ENCODE data around the gene TRERF1. TPM values are rescaled to one million over a fixed set of nuclear protein-coding genes. Genes with fewer than 3 reads are reported as not detected.

The TRERF1 gene
- total RNA-seq, 1 experiment from 2014 or later, result 13.9 TPM

- DNase-seq, result no peak
- Histone ChIP-seq H2AFZ (ENCODE audit: low read length) (no peak overlapping the region), H3K4me3 (ENCODE audit: low read length) (no peak overlapping the region), H3K9me2 (replicated peaks; ENCODE audit: low read length) (no peaks in the 10 kb centered on the region), H3K4me2 (ENCODE audit: low read length) (peak overlapping the region; percentile 63), H4K20me1 (ENCODE audit: low read length) (no peaks in the 10 kb centered on the region), H3K9ac (ENCODE audit: low read length) (no peak overlapping the region), H3F3A (ENCODE audit: low read length, unreplicated experiment) (no peaks in the 10 kb centered on the region), H3K79me2 (ENCODE audit: low read length) (peaks cover 83% of the 10 kb centered on the region), H3K9me3 (ENCODE audit: low read length) (no peaks in the 10 kb centered on the region), H3K4me1 (ENCODE audit: insufficient read depth, low read length) (peaks cover 55% of the 10 kb centered on the region), H3K27me3 (ENCODE audit: low read length) (no peaks in the 10 kb centered on the region), H3K27ac (ENCODE audit: low read length) (no peak overlapping the region), H3K36me3 (ENCODE audit: low read depth, low read length) (no peaks in the 10 kb centered on the region)
- BruUV-seq (replicated peaks), result no TSS peak
- TF ChIP-seq EZH2 (IDR thresholded peaks at IDR 0.05; ENCODE audit: low read length, unreplicated experiment), result no peak
- TF ChIP-seq, protein P1, sequence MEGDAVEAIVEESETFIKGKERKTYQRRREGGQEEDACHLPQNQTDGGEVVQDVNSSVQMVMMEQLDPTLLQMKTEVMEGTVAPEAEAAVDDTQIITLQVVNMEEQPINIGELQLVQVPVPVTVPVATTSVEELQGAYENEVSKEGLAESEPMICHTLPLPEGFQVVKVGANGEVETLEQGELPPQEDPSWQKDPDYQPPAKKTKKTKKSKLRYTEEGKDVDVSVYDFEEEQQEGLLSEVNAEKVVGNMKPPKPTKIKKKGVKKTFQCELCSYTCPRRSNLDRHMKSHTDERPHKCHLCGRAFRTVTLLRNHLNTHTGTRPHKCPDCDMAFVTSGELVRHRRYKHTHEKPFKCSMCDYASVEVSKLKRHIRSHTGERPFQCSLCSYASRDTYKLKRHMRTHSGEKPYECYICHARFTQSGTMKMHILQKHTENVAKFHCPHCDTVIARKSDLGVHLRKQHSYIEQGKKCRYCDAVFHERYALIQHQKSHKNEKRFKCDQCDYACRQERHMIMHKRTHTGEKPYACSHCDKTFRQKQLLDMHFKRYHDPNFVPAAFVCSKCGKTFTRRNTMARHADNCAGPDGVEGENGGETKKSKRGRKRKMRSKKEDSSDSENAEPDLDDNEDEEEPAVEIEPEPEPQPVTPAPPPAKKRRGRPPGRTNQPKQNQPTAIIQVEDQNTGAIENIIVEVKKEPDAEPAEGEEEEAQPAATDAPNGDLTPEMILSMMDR (conservative IDR thresholded peaks at IDR 0.05; ENCODE audit: low read depth, low read length), result no peak
- TF ChIP-seq EZH2phosphoT487 (IDR thresholded peaks at IDR 0.05; ENCODE audit: borderline replicate concordance, low read length), result no peak
- intact Hi-C loops (cut with micrococcal nuclease), result loop anchor here (5.0 kb wide), 1 partner anchor 49 kb away; the partner anchor contains the start of gene TRERF1
- no peak for ATAC-seq
- ChIA-PET CTCF (interaction anchor here (0.9 kb wide), 1 partner anchor 144 kb away, joined by 3 read pairs; no protein-coding TSS in a partner anchor), POLR2A (ENCODE audit: unreplicated experiment) (interaction anchor here (0.5 kb wide), 1 partner anchor 113 kb away, joined by 19 read pairs; no protein-coding TSS in a partner anchor)
Measured at GRCh38 chr6:42403421-42403820, 48.3 kb downstream of the TRERF1 start.

- Histone ChIP-seq H3K9me3 (ENCODE audit: low read length) (no peaks in the 10 kb centered on the region), H3K9ac (ENCODE audit: low read length) (no peak overlapping the region), H4K20me1 (ENCODE audit: low read length) (no peaks in the 10 kb centered on the region), H3K27me3 (ENCODE audit: low read length) (no peaks in the 10 kb centered on the region), H3K79me2 (ENCODE audit: low read length) (peaks cover 91% of the 10 kb centered on the region), H3K4me2 (ENCODE audit: low read length) (peak overlapping the region; percentile 6; the same call in 1 of the 2 replicates), H3K36me3 (ENCODE audit: low read depth, low read length) (no peaks in the 10 kb centered on the region), H3F3A (ENCODE audit: low read length, unreplicated experiment) (no peaks in the 10 kb centered on the region), H3K9me2 (replicated peaks; ENCODE audit: low read length) (no peaks in the 10 kb centered on the region), H3K4me1 (ENCODE audit: insufficient read depth, low read length) (peaks cover 47% of the 10 kb centered on the region), H3K27ac (ENCODE audit: low read length) (no peak overlapping the region), H3K4me3 (ENCODE audit: low read length) (no peak overlapping the region), H2AFZ (ENCODE audit: low read length) (no peak overlapping the region)
- DNase-seq (peak; percentile 46), ATAC-seq (no peak; the same call in 1 of the 2 replicates)
- POLR2A ChIA-PET (ENCODE audit: unreplicated experiment), result no interaction called here
- BruUV-seq (replicated peaks), result no TSS peak
- CTCF ChIA-PET, result no interaction called here
- no peak for TF ChIP-seq EZH2phosphoT487 (IDR thresholded peaks at IDR 0.05; ENCODE audit: borderline replicate concordance, low read length)
- no peak for TF ChIP-seq EZH2 (IDR thresholded peaks at IDR 0.05; ENCODE audit: low read length, unreplicated experiment)
- TF ChIP-seq, protein P1 (conservative IDR thresholded peaks at IDR 0.05; ENCODE audit: low read depth, low read length), result no peak
- intact Hi-C loops (cut with micrococcal nuclease), result loop anchor here (5.0 kb wide), 1 partner anchor 50 kb away; the partner anchor contains the start of gene TRERF1
Measured at GRCh38 chr6:42402184-42402583, 49.5 kb downstream of the TRERF1 start.

GRCh38 chr6:42401613-42401951 lies 50.1 kb downstream of the TRERF1 start:
- Histone ChIP-seq H3K9ac (ENCODE audit: low read length) (no peak overlapping the region), H2AFZ (ENCODE audit: low read length) (no peak overlapping the region), H3K9me2 (replicated peaks; ENCODE audit: low read length) (no peaks in the 10 kb centered on the region), H3K4me2 (ENCODE audit: low read length) (no peak overlapping the region), H3K36me3 (ENCODE audit: low read depth, low read length) (no peaks in the 10 kb centered on the region), H3K4me1 (ENCODE audit: insufficient read depth, low read length) (peaks cover 41% of the 10 kb centered on the region), H4K20me1 (ENCODE audit: low read length) (no peaks in the 10 kb centered on the region), H3F3A (ENCODE audit: low read length, unreplicated experiment) (no peaks in the 10 kb centered on the region), H3K79me2 (ENCODE audit: low read length) (peaks cover 91% of the 10 kb centered on the region), H3K27ac (ENCODE audit: low read length) (no peak overlapping the region), H3K9me3 (ENCODE audit: low read length) (no peaks in the 10 kb centered on the region), H3K4me3 (ENCODE audit: low read length) (no peak overlapping the region), H3K27me3 (ENCODE audit: low read length) (no peaks in the 10 kb centered on the region)
- TF ChIP-seq, protein P1 (conservative IDR thresholded peaks at IDR 0.05; ENCODE audit: low read depth, low read length), result no peak
- TF ChIP-seq EZH2phosphoT487 (IDR thresholded peaks at IDR 0.05; ENCODE audit: borderline replicate concordance, low read length), result no peak
- no peak for TF ChIP-seq EZH2 (IDR thresholded peaks at IDR 0.05; ENCODE audit: low read length, unreplicated experiment)
- no peak for DNase-seq
- POLR2A ChIA-PET (ENCODE audit: unreplicated experiment), result no interaction called here
- intact Hi-C loops (cut with micrococcal nuclease), result loop anchor here (5.0 kb wide), 1 partner anchor 51 kb away; the partner anchor contains the start of gene TRERF1
- BruUV-seq (replicated peaks), result no TSS peak
- CTCF ChIA-PET, result no interaction called here
- no peak for ATAC-seq
